CD4-positive, CD25-positive, alpha-beta regulatory T cell (primary cell): ENCODE data around the gene SYT6. TPM values are rescaled to one million over a fixed set of nuclear protein-coding genes. Genes with fewer than 3 reads are reported as not detected.

Experiments
- ATAC-seq, 2 donors: fragments of 150-1000 bp; cut with Tn5 transposase; one replicate each; pipeline ENCODE4 v1.10.0; 2021; ENCODE audit warnings: low read depth in 2 of 2, moderate number of reproducible peaks in 2 of 2, moderate library complexity in 1 of 2
- DNase-seq, 3 donors: peaks; one replicate each; pipeline versions ENCODE4 v3.0.0 to v3.0.0-alpha.2; 2012 to 2022; ENCODE audit warnings: mixed read lengths in 1 of 3
- H3K27ac ChIP-seq: one replicate; pipeline ENCODE4 v1.7.0; 2013; ENCODE audit warnings: mild to moderate bottlenecking, low read length; ENCODE audit not compliant: insufficient read depth, poor library complexity, severe bottlenecking
- H3K27me3 ChIP-seq: one replicate; pipeline ENCODE4 v1.7.0; 2013; ENCODE audit warnings: low read length; ENCODE audit not compliant: control insufficient read depth, insufficient read depth
- H3K36me3 ChIP-seq: one replicate; pipeline ENCODE4 v1.7.0; 2013; ENCODE audit warnings: mild to moderate bottlenecking, low read length, moderate library complexity; ENCODE audit not compliant: control insufficient read depth, insufficient read depth
- H3K4me1 ChIP-seq: 2 replicates; pipeline ENCODE4 v1.7.0; 2013; ENCODE audit warnings: mild to moderate bottlenecking, low read length; ENCODE audit not compliant: insufficient read depth, control insufficient read depth, poor library complexity, severe bottlenecking
- H3K4me3 ChIP-seq: one replicate; pipeline ENCODE4 v1.7.0; 2013; ENCODE audit warnings: low read depth, mild to moderate bottlenecking, low read length, moderate library complexity
- H3K9me3 ChIP-seq, 2 experiments: 1 replicate in 1 of 2; 2 replicates in 1 of 2; pipeline ENCODE4 v1.7.0; 2013; ENCODE audit warnings: low read length in 2 of 2, mild to moderate bottlenecking in 1 of 2, moderate library complexity in 1 of 2; ENCODE audit not compliant: control insufficient read depth in 2 of 2
- H3K27ac Mint-ChIP-seq, 3 donors: one replicate each; pipeline ENCODE4 v1.8.0; 2020 to 2022; ENCODE audit warnings: mild to moderate bottlenecking in 3 of 3, mixed read lengths in 3 of 3, moderate library complexity in 2 of 3
- H3K27me3 Mint-ChIP-seq: one replicate; pipeline ENCODE4 v1.8.0; 2022; ENCODE audit warnings: mild to moderate bottlenecking, mixed read lengths
- H3K36me3 Mint-ChIP-seq: one replicate; pipeline ENCODE4 v1.8.0; 2020; ENCODE audit warnings: mixed read lengths
- H3K4me1 Mint-ChIP-seq, 4 donors: one replicate each; pipeline ENCODE4 v1.8.0; 2020 to 2022; ENCODE audit warnings: mixed read lengths in 4 of 4, mild to moderate bottlenecking in 1 of 4
- H3K4me3 Mint-ChIP-seq, 4 donors: one replicate each; pipeline ENCODE4 v1.8.0; 2020 to 2022; ENCODE audit warnings: mild to moderate bottlenecking in 4 of 4, mixed read lengths in 4 of 4, moderate library complexity in 3 of 4
- H3K9me3 Mint-ChIP-seq, 7 donors: one replicate each; pipeline ENCODE4 v1.8.0; 2020 to 2022; ENCODE audit warnings: mixed read lengths in 7 of 7, mild to moderate bottlenecking in 3 of 7, moderate library complexity in 2 of 7
- polyA plus RNA-seq, 4 donors: library from polyadenylated mRNA; unstranded; fragments of 300-500 nt; fragmentation: Illumina TruSeq; gene quantifications; one replicate each; pipeline ENCODE4 v1.2.3, GENCODE V29; 2021
- total RNA-seq: library from RNA; stranded (reverse); gene quantifications from one replicate; pipeline ENCODE4 v1.2.3, GENCODE V29; 2022

The SYT6 gene
- total and polyA plus RNA-seq, 5 donors from 2014 or later = 0.17 TPM; not detected in 4

- no peaks in the 10 kb centered on the region for H3K4me1 Mint-ChIP-seq
- ATAC-seq (no peak), DNase-seq (no peak)
These were observed 72.0 kb downstream of the SYT6 start for GRCh38 chr1:114081437-114082303.

GRCh38 chr1:114080511-114081436 lies 72.9 kb downstream of the SYT6 start:
- no peak overlapping the region for H3K27ac Mint-ChIP-seq
- peaks cover 16% of the 10 kb centered on the region for H3K27me3 Mint-ChIP-seq
- H3K36me3 ChIP-seq = no peaks in the 10 kb centered on the region
- no peaks in the 10 kb centered on the region for H3K27me3 ChIP-seq
- ATAC-seq (no peak), DNase-seq (no peak)
- no peaks in the 10 kb centered on the region for H3K4me1 ChIP-seq
- H3K4me1 Mint-ChIP-seq = peaks cover 0 to 2% (median 0%) of the 10 kb centered on the region in 4 donors
- no peaks in the 10 kb centered on the region for H3K36me3 Mint-ChIP-seq
- H3K27ac ChIP-seq = no peak overlapping the region
- no peak overlapping the region for H3K4me3 Mint-ChIP-seq
- H3K9me3 ChIP-seq = no peaks in the 10 kb centered on the region
- H3K4me3 ChIP-seq = no peak overlapping the region
- no peaks in the 10 kb centered on the region for H3K9me3 Mint-ChIP-seq

More at GRCh38 chr1:114081437-114082303, 72.0 kb downstream of the SYT6 start:
- H3K27me3 Mint-ChIP-seq = peaks cover 22% of the 10 kb centered on the region
- no peaks in the 10 kb centered on the region for H3K9me3 ChIP-seq
- H3K36me3 Mint-ChIP-seq = no peaks in the 10 kb centered on the region
- no peaks in the 10 kb centered on the region for H3K9me3 Mint-ChIP-seq
- no peak overlapping the region for H3K27ac Mint-ChIP-seq
- no peak overlapping the region for H3K27ac ChIP-seq
- no peaks in the 10 kb centered on the region for H3K36me3 ChIP-seq
- H3K4me3 Mint-ChIP-seq = no peak overlapping the region
- no peaks in the 10 kb centered on the region for H3K4me1 ChIP-seq
- no peaks in the 10 kb centered on the region for H3K27me3 ChIP-seq
- H3K4me3 ChIP-seq = no peak overlapping the region

- Mint-ChIP-seq H3K4me3 (no peak overlapping the region), H3K27ac (no peak overlapping the region), H3K4me1 (peaks cover 0 to 2% (median 0%) of the 10 kb centered on the region in 4 donors), H3K27me3 (peaks cover 16% of the 10 kb centered on the region), H3K9me3 (no peaks in the 10 kb centered on the region), H3K36me3 (no peaks in the 10 kb centered on the region)
- Histone ChIP-seq H3K4me3 (no peak overlapping the region), H3K4me1 (no peaks in the 10 kb centered on the region), H3K9me3 (no peaks in the 10 kb centered on the region), H3K27me3 (no peaks in the 10 kb centered on the region), H3K36me3 (no peaks in the 10 kb centered on the region), H3K27ac (no peak overlapping the region)
- DNase-seq = no peak
- no peak for ATAC-seq
These were observed 74.0 kb downstream of the SYT6 start for GRCh38 chr1:114079596-114080190.

- DNase-seq (no peak), ATAC-seq (no peak)
- Histone ChIP-seq H3K27me3 (peaks cover under 1% of the 10 kb centered on the region), H3K4me3 (no peak overlapping the region), H3K27ac (no peak overlapping the region), H3K36me3 (no peaks in the 10 kb centered on the region), H3K9me3 (no peaks in the 10 kb centered on the region), H3K4me1 (no peaks in the 10 kb centered on the region)
- Mint-ChIP-seq H3K4me3 (no peak overlapping the region), H3K36me3 (no peaks in the 10 kb centered on the region), H3K4me1 (peaks cover 0 to 2% (median 0%) of the 10 kb centered on the region in 4 donors), H3K27me3 (peaks cover 16% of the 10 kb centered on the region), H3K27ac (no peak overlapping the region), H3K9me3 (peaks cover 0 to 8% (median 0%) of the 10 kb centered on the region in 7 donors)
These were observed 75.6 kb downstream of the SYT6 start for GRCh38 chr1:114078116-114078515.

- no peak for ATAC-seq
- no peak overlapping the region for H3K4me3 Mint-ChIP-seq
- Histone ChIP-seq H3K4me1 (no peaks in the 10 kb centered on the region), H3K36me3 (no peaks in the 10 kb centered on the region), H3K27me3 (peaks cover 6% of the 10 kb centered on the region), H3K27ac (no peak overlapping the region), H3K4me3 (no peak overlapping the region), H3K9me3 (peaks cover 9% of the 10 kb centered on the region in 2 experiments)
- no peaks in the 10 kb centered on the region for H3K36me3 Mint-ChIP-seq
- H3K27ac Mint-ChIP-seq = no peak overlapping the region
- peaks cover 0 to 2% (median 0%) of the 10 kb centered on the region in 4 donors for H3K4me1 Mint-ChIP-seq
- H3K9me3 Mint-ChIP-seq = peaks cover 0 to 16% (median 0%) of the 10 kb centered on the region in 7 donors
- peaks cover 16% of the 10 kb centered on the region for H3K27me3 Mint-ChIP-seq
- DNase-seq = no peak
These were observed 76.5 kb downstream of the SYT6 start for GRCh38 chr1:114077188-114077587.

DNA sequence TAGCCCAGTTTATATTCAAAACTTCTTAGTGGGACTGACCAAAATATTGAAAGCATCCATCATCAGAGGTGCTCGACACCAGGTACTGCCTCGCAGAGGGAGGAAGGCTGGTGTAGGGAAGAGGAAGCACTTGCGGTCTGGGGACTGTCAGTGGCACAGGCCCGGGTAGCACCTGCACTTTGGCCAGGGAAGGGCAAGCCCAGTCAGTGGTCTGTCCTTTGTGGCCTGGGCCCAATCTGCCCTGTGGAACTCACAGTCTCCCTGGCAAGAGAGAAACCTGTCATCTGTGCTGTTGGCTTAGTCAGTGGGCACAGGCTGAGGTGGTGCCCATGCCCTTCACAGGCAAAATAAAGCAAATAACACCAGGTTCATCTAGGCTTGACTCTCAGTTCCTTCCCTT lies 77.4 kb downstream of the SYT6 start:
- no peak overlapping the region for H3K27ac Mint-ChIP-seq
- DNase-seq = no peak
- Histone ChIP-seq H3K9me3 (peaks cover 14 to 15% of the 10 kb centered on the region in 2 experiments), H3K36me3 (no peaks in the 10 kb centered on the region), H3K4me3 (no peak overlapping the region), H3K27ac (no peak overlapping the region), H3K27me3 (peaks cover 6% of the 10 kb centered on the region), H3K4me1 (no peaks in the 10 kb centered on the region)
- H3K36me3 Mint-ChIP-seq = no peaks in the 10 kb centered on the region
- H3K4me3 Mint-ChIP-seq = no peak overlapping the region
- peaks cover 0 to 2% (median 0%) of the 10 kb centered on the region in 4 donors for H3K4me1 Mint-ChIP-seq
- ATAC-seq = no peak
- peaks cover 0 to 21% (median 0%) of the 10 kb centered on the region in 7 donors for H3K9me3 Mint-ChIP-seq
- H3K27me3 Mint-ChIP-seq = peaks cover 16% of the 10 kb centered on the region

- ATAC-seq (no peak), DNase-seq (no peak)
- Mint-ChIP-seq H3K27ac (no peak overlapping the region), H3K4me1 (peaks cover 0 to 2% (median 0%) of the 10 kb centered on the region in 4 donors), H3K4me3 (no peak overlapping the region), H3K36me3 (no peaks in the 10 kb centered on the region), H3K9me3 (peaks cover 0 to 21% (median 0%) of the 10 kb centered on the region in 7 donors), H3K27me3 (peaks cover 16% of the 10 kb centered on the region)
- H3K27ac ChIP-seq = no peak overlapping the region
- H3K9me3 ChIP-seq = peaks cover 15 to 17% of the 10 kb centered on the region in 2 experiments
- no peaks in the 10 kb centered on the region for H3K4me1 ChIP-seq
- H3K36me3 ChIP-seq = no peaks in the 10 kb centered on the region
- no peak overlapping the region for H3K4me3 ChIP-seq
- H3K27me3 ChIP-seq = peaks cover 6% of the 10 kb centered on the region
These were observed 78.0 kb downstream of the SYT6 start for GRCh38 chr1:114075546-114076242.
